Esophagus squamous epithelium (tissue), 4 donors: ENCODE measurements around the gene MOB2.

Experiments used
- CTCF ChIP-seq, 6 experiments: fragments of 450-650 bp in 4 of 6; fragments of 200-600 bp in 2 of 6; sonication (generic) in 2 of 6; IDR thresholded peaks; one replicate each; pipeline ENCODE4 v1.5.1; 2016 to 2019; ENCODE audit warnings: antibody characterized with exemption in 6 of 6, mild to moderate bottlenecking in 4 of 6, moderate library complexity in 4 of 6
- POLR2A ChIP-seq, 4 donors: fragments of 450-650 bp; IDR thresholded peaks; one replicate each; pipeline ENCODE4 v1.6.1; 2017; ENCODE audit warnings: antibody characterized with exemption in 4 of 4, mild to moderate bottlenecking in 4 of 4, moderate library complexity in 3 of 4

- no peak for TF ChIP-seq POLR2A (IDR thresholded peaks at IDR 0.05)
- TF ChIP-seq CTCF (IDR thresholded peaks at IDR 0.05) = no peak
Measured at GRCh38 chr11:1523779-1524178, 37.2 kb upstream of the MOB2 start.
